Measurements from ENCODE around the gene CDK17. TPM values are rescaled to one million over a fixed set of nuclear protein-coding genes. Genes with fewer than 3 reads are reported as not detected.

Gene CDK17
- total and polyA plus RNA-seq, 2 of the 8 experiments (the other 6 are each of a cell fraction or from before 2014, with no cell fraction given): 5.8 to 20.0 TPM

GRCh38 chr12:96250119-96250685 lies 150.0 kb downstream of the CDK17 start:
- Histone ChIP-seq H3K79me1 (ENCODE audit: low read depth, low read length) (no peaks in the 10 kb centered on the region), H3K23ac (ENCODE audit: insufficient read length) (no peak overlapping the region), H4K91ac (replicated peaks; ENCODE audit: insufficient read length, low read length) (no peak overlapping the region), H3K27me3 (replicated peaks in 1 of 4; ENCODE audit: control insufficient read depth in 3 of 4, extremely low read depth in 1 of 4, insufficient read depth in 3 of 4, low read length in 3 of 4) (no peaks in the 10 kb centered on the region), H3K27ac (ENCODE audit: low read depth, low read length) (no peak overlapping the region), H3K9ac (replicated peaks in 1 of 4; ENCODE audit: extremely low read depth in 1 of 4, low read depth in 3 of 4, low read length in 3 of 4) (no peak overlapping the region), H3K4me3 (ENCODE audit: extremely low read depth in 1 of 4, insufficient read depth in 2 of 4, low read depth in 3 of 4, low read length in 4 of 4) (no peak overlapping the region), H4K8ac (ENCODE audit: extremely low read depth, insufficient read depth, low read length) (no peak overlapping the region), H2AFZ (ENCODE audit: low read length) (no peak overlapping the region), H4K20me1 (replicated peaks in 1 of 2; ENCODE audit: control insufficient read depth in 1 of 2, insufficient read depth in 2 of 2, low read length in 2 of 2) (no peaks in the 10 kb centered on the region), H3K4me1 (replicated peaks in 1 of 4; ENCODE audit: control insufficient read depth in 3 of 4, insufficient read depth in 4 of 4, low read length in 3 of 4) (no peaks in the 10 kb centered on the region), H2BK12ac (ENCODE audit: low read depth, low read length) (no peak overlapping the region), H2BK15ac (ENCODE audit: low read length) (no peak overlapping the region), H3K18ac (ENCODE audit: extremely low read depth, low read length) (no peak overlapping the region), H3K36me3 (ENCODE audit: control insufficient read depth in 2 of 4, insufficient read depth in 4 of 4, low read length in 3 of 4) (peaks cover 0 to 3% (median 0%) of the 10 kb centered on the region in 4 experiments; a peak in 3 of 8 replicates), H3K4me2 (ENCODE audit: insufficient read depth in 1 of 2, low read depth in 2 of 2, low read length in 2 of 2) (no peak overlapping the region), H3K23me2 (ENCODE audit: low read depth, low read length) (0 out of 2 replicates have a peak, but pooled peaks cover 2% of the 10 kb centered on the region), H2AK5ac (ENCODE audit: low read depth, low read length) (no peak overlapping the region), H2BK20ac (ENCODE audit: low read length) (no peak overlapping the region), H3K14ac (ENCODE audit: insufficient read length) (no peak overlapping the region), H2BK5ac (ENCODE audit: low read depth, low read length) (no peak overlapping the region), H2BK120ac (replicated peaks; ENCODE audit: low read depth, low read length) (no peak overlapping the region), H3K9me3 (ENCODE audit: insufficient read depth in 2 of 2, low read depth in 1 of 2, low read length in 1 of 2) (no peaks in the 10 kb centered on the region), H3K79me2 (ENCODE audit: control insufficient read depth in 1 of 2, insufficient read depth in 2 of 2, low read length in 2 of 2) (no peaks in the 10 kb centered on the region), H3K4ac (replicated peaks; ENCODE audit: insufficient read length, low read depth, low read length) (no peak overlapping the region), H3K56ac (replicated peaks; ENCODE audit: insufficient read length, low read depth, low read length) (no peak overlapping the region), H4K5ac (ENCODE audit: insufficient read length, low read depth, low read length) (no peak overlapping the region)
- POLR2A ChIA-PET (ENCODE audit: partially characterized antibody): no interaction called here
- CTCF ChIA-PET (ENCODE audit: partially characterized antibody): interaction anchor here (1.3 to 2.0 kb wide), 4 partner anchors 11 to 267 kb away, joined by 3 to 6 read pairs (median 5); partner anchors contain the start of gene CDK17
- FAIRE-seq (no peak), DNase-seq (ENCODE audit: low read depth in 1 of 2, low spot score in 2 of 2) (peak in 1 of 2 experiments; percentile 13)
- whole genome bisulfite sequencing, 2 experiments (ENCODE audit: extremely low coverage in 1 of 2, insufficient coverage in 1 of 2, insufficient read length in 1 of 2, insufficient replicate concordance in 2 of 2, low coverage in 1 of 2, low lambda C conversion rate in 2 of 2, missing lambda C conversion rate in 1 of 2): 81% methylated on average over 7 of the region's 7 CpGs; no CpG with 5 or more reads in 1 of the 2 experiments
- TF ChIP-seq HDAC2 (IDR thresholded peaks at IDR 0.05; ENCODE audit: borderline replicate concordance in 1 of 2, low read depth in 2 of 2, low read length in 2 of 2): no peak
- TF ChIP-seq CEBPB (IDR thresholded peaks at IDR 0.05; ENCODE audit: low read depth, low read length): no peak
